IPS-18c (cell line): ENCODE data around the gene GALE.
"Not testable (repeated sequence)": the region's sequence is repeated elsewhere in the genome, so short reads cannot be mapped to it uniquely, and the experiment has no call there.

Experiments
- H3K4me3 ChIP-seq: 2 replicates; pipeline ENCODE4 v1.7.0; 2013; ENCODE audit warnings: low read depth, mild to moderate bottlenecking, low read length, moderate library complexity; ENCODE audit not compliant: insufficient read depth
- H3K9me3 ChIP-seq: one replicate; pipeline ENCODE4 v1.6.1; 2013; ENCODE audit warnings: mild to moderate bottlenecking, low read length, moderate library complexity; ENCODE audit not compliant: control insufficient read depth, insufficient read depth

Gene GALE

GRCh38 chr1:23800400-23801337, at the start of gene GALE:
Gene GALE (minus strand): TSS chr1:23800754. CDS start chr1:23799007, 1,747 bp downstream.
- no peaks in the 10 kb centered on the region for H3K9me3 ChIP-seq
- H3K4me3 ChIP-seq, result peak within 1 kb of the TSS; percentile 90

DNA sequence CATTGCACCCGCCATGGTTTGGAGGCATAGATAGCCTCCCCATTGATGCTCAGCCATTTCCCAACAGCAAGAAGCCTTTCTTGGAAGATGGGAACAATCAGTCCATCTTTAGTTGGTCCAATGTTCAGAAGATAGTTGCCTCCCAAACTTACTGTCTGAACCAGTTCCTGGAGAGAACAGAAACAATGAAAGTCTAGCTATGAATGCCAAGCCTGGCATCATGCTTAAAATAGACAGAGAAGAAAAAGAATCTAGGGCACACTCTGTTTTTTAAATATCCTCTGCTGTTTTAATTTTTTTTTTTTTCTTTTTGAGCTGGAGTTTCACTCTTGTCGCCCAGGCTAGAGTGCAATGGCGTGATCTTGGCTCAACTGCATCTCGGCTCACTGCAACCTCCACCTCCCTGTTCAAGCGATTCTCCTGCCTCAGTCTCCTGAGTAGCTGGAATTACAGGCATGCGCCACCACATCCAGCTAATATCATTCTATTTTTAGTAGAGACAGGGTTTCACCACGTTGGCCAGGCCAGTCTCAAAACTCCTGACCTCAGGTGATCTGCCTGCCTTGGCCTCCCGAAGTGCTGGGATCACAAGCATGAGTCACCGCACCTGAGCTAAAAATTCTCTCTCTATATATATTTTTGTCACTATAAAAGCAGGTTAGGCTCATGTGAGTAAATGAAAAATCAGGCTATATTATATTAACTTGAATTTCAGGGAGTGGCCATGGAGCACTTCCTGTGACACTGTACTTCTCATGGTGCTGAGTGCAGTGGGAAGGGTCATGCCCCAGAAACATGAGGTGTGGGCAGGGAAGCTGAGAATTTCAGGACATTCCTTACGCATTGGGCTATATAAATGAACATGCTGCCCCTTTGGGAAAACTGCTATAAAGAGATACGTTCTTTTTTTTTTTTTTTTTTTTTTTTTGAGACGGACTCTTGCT, 48.4 kb upstream of the GALE start:
- no peak overlapping the region for H3K4me3 ChIP-seq

DNA sequence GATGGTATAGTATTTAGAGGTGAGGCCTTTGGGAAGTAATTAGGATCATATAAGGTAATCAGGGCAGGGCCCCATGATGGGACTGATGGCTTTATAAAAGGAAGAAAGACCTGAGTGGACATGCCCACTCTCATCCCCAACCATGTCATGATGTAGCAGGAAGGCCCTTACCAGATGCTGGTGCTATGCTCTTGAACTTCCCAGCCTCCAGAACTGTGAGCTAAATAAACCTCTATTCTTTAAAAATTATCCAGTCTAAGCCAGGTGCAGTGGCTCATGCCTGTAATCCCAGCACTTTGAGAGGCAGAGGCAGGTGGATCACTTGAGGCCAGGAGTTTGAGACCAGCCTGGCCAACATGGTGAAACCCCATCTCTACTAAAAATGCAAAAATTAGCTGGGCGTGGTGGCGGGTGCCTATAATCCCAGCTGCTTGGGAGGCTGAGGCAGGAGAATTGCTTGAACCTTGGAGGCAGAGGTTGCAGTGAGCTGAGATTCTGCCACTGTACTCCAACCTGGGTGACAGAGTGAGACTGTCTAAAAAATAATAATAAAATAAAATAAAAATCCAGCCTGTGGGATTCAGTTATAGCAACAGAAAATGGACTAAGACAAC, 47.0 kb upstream of the GALE start:
- H3K4me3 ChIP-seq, H3K9me3 ChIP-seq: not testable (repeated sequence)

More for the DNA sequence above, 48.4 kb upstream of the GALE start:
- peaks cover 2% of the 10 kb centered on the region for H3K9me3 ChIP-seq

- peaks cover 2% of the 10 kb centered on the region for H3K9me3 ChIP-seq
- no peak overlapping the region for H3K4me3 ChIP-seq
Observed at GRCh38 chr1:23845163-23845562, 44.6 kb upstream of the GALE start.

DNA sequence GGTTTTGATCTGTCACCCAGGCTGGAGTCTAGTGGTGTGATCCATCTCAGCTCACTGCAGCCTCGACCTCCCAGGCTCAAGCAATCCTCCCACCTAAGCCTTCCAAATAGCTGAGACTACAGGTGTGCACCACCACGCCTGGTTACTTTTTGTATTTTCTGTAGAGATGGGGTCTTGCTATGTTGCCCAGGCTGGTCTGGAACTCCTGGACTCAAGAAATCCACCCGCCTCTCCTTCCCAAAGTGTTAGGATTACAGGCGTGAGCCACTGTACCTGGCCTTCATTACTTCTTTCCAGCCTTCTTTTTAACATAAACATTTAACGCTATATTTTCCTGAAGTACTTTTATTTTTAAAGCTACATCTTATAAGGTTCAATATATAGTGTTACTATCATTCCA, 43.1 kb upstream of the GALE start:
- Histone ChIP-seq H3K4me3 (no peak overlapping the region), H3K9me3 (peaks cover 2% of the 10 kb centered on the region)

DNA sequence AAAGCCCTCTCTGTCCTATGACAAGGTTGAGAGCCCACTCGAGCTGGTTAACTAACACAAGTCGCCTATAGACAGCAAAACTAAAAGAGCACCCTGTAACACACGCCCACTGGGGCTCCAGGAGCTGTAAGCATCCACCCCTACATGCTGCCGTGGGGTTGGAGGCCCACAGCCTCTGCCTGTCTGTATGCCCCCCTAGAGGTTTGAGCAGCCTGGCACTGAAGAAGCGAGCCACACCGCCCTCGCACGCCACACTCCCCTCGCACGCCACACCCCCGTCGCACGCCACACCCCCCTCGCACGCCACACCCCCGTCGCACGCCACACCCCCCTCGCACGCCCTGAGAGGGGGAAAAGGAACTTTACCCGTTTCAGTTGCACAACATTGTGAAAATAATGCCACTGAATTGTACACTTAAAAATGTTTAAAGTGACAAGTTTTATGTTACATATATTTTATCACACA, 37.9 kb upstream of the GALE start:
- peak overlapping the region; percentile 51; the same call in 1 of the 2 replicates for H3K4me3 ChIP-seq
- no peaks in the 10 kb centered on the region for H3K9me3 ChIP-seq

- Histone ChIP-seq H3K9me3 (no peaks in the 10 kb centered on the region), H3K4me3 (peak overlapping the region; percentile 51)
Observed at GRCh38 chr1:23837908-23838307, 37.4 kb upstream of the GALE start.

GRCh38 chr1:23836037-23836436, 35.5 kb upstream of the GALE start:
- Histone ChIP-seq H3K9me3 (no peaks in the 10 kb centered on the region), H3K4me3 (no peak overlapping the region)

- not testable (repeated sequence) for H3K4me3 ChIP-seq, H3K9me3 ChIP-seq
Observed at GRCh38 chr1:23834156-23834555, 33.6 kb upstream of the GALE start.

GRCh38 chr1:23827717-23828116, 27.2 kb upstream of the GALE start:
- H3K9me3 ChIP-seq, result no peaks in the 10 kb centered on the region

DNA sequence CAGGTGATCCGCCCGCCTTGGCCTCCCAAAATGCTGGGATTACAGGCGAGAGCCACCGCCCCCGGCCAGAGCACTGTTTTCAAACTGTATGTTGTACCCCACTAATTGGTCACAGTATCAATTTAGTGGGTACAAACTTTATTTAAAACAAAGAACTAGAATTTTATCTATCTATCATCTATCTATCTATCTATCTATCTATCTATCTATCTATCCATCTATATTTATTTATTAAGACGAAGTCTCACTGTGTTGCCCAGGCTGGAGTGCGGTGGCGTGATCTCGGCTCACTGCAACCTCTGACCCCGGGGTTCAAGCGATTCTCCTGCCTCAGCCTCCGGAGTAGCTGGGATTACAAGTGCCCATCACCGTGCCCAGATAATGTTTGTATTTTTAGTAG, 26.0 kb upstream of the GALE start:
- H3K9me3 ChIP-seq, H3K4me3 ChIP-seq: not testable (repeated sequence)

More at GRCh38 chr1:23827717-23828116, 27.2 kb upstream of the GALE start:
- H3K4me3 ChIP-seq, result no peak overlapping the region

- Histone ChIP-seq H3K4me3 (peak overlapping the region; percentile 25; the same call in 1 of the 2 replicates), H3K9me3 (no peaks in the 10 kb centered on the region)
Observed at GRCh38 chr1:23825762-23826522, 25.4 kb upstream of the GALE start.

DNA sequence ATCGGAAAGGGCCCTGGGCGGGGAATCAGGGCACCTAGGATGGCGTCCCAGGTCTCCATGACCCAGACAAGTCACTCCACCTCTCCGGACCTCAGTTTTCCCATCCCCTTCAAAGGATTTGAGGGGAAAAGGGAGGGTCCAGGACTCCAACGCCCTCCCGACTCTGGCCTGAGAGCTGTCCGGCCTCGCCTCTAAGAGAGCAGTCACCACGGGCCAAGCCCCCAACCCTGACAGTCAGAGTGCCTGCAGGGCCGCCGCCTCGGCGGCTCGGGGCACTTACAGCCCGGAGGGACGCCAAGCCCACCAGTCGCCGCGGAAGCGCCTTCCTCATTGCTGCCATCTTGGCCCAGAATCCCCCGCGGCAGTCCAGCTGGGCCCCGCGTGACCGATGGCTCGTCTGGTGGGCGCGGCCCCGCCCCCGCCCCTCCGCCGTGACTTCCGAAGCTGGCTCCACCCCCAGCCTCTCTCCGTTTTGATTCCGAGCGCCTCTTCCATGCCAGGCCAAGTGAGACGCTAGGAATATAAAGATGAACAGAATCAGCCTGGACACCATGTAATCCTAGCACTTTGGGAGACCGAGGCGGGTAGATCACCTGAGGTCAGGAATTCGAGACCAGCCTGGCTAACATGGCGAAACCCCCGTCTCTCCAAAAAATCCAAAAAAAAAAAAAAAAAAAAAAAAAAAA, 24.7 kb upstream of the GALE start, which contains the start of gene HMGCL:
TSS of gene HMGCL (minus strand) at position 354 of the 686 bp plus-strand sequence. CDS start at position 340, 14 bp downstream.
- H3K9me3 ChIP-seq, result no peaks in the 10 kb centered on the region
- H3K4me3 ChIP-seq, result peak within 1 kb of the TSS; percentile 83

- Histone ChIP-seq H3K9me3 (no peaks in the 10 kb centered on the region), H3K4me3 (peak overlapping the region; percentile 83)
Observed at GRCh38 chr1:23824711-23825075, 24.1 kb upstream of the GALE start.

DNA sequence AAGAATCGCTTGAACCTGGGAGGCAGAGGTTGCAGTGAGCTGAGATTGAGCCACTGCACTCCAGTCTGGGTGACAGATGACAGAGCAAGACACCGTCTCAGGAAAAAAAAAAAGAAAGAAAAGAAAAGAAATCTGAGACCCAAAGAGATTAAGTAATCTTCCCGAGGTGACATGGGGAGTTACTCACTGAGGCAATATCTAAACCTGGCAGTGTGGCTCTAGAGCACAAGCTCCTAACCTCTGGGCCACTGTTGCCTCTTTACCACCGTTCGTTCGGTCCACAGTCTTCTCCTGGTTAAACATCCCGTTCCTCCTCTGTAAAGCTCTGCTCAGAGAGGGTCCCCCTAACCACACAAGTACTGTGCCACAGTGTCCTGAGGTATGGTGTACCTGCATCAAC, 23.2 kb upstream of the GALE start:
- Histone ChIP-seq H3K9me3 (no peaks in the 10 kb centered on the region), H3K4me3 (no peak overlapping the region)

DNA sequence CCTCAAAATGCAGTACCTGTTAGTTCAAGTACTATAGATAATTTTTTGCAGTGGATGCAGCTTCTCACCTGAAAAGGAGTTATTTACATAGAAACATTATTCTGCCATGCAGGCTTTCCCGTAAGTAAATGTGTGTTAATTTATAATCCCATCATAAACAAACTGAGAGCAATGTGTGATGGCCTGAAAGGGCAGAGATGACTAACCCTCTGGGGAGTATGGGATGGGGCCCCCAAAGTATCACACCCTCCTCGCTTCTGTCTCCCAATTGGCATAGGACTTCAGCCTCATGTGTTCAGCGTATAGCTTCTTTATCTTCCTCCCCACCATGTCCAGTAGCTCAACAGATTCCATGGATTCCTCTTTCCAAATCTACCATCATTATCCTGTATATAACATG, 17.1 kb upstream of the GALE start:
- Histone ChIP-seq H3K9me3 (no peaks in the 10 kb centered on the region), H3K4me3 (no peak overlapping the region)
